Measurements from ENCODE around the gene MTFP1.
A peak's percentile ranks its signal among the peaks of the same experiment; 100 is the strongest.

Gene MTFP1

DNA sequence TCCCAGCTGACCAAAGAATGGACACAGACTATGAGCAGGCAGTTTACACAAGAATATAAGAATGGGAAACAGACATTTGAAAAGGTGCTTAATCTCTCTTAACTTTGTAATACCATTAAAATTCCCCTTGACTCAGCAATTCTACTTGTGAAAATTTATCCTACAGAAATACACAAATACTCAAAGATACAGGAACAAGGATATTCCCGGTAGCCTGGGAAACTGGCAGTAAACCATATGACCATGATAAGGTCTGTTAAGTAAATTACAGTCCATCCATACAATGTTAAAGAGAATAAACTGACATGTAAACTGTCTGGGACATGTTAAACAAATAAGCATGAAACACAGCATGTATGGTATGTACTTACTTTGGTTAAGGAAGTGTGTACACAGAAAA, 8.7 kb upstream of the MTFP1 start:
- H2AFZ ChIP-seq (ENCODE audit: low read depth, low read length) = no peak overlapping the region
- peaks cover 88% of the 10 kb centered on the region for H3K36me3 ChIP-seq (ENCODE audit: insufficient read depth, low read length)
- no peak overlapping the region for H3K4me2 ChIP-seq (ENCODE audit: insufficient read depth, low read length)
- no peak overlapping the region for H3K4me3 ChIP-seq (ENCODE audit: low read depth in 1 of 2, low read length in 2 of 2)
- DNase-seq = no peak
- H4K20me1 ChIP-seq (ENCODE audit: insufficient read depth, low read length) = 0 out of 2 replicates have a peak, but pooled peaks cover 2% of the 10 kb centered on the region
- no peak overlapping the region for H3K9ac ChIP-seq (ENCODE audit: low read depth, low read length)
- H3K27me3 ChIP-seq (ENCODE audit: insufficient read depth, low read length, poor library complexity) = no peaks in the 10 kb centered on the region
- no peak overlapping the region for H3K27ac ChIP-seq (ENCODE audit: low read length)
- TF ChIP-seq EZH2 (IDR thresholded peaks at IDR 0.05; ENCODE audit: borderline replicate concordance, low read depth, low read length, severe bottlenecking) = no peak
- TF ChIP-seq, protein P1, sequence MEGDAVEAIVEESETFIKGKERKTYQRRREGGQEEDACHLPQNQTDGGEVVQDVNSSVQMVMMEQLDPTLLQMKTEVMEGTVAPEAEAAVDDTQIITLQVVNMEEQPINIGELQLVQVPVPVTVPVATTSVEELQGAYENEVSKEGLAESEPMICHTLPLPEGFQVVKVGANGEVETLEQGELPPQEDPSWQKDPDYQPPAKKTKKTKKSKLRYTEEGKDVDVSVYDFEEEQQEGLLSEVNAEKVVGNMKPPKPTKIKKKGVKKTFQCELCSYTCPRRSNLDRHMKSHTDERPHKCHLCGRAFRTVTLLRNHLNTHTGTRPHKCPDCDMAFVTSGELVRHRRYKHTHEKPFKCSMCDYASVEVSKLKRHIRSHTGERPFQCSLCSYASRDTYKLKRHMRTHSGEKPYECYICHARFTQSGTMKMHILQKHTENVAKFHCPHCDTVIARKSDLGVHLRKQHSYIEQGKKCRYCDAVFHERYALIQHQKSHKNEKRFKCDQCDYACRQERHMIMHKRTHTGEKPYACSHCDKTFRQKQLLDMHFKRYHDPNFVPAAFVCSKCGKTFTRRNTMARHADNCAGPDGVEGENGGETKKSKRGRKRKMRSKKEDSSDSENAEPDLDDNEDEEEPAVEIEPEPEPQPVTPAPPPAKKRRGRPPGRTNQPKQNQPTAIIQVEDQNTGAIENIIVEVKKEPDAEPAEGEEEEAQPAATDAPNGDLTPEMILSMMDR (IDR thresholded peaks at IDR 0.05; ENCODE audit: borderline replicate concordance, extremely low read depth, low read length, poor library complexity, severe bottlenecking) = no peak
- no peaks in the 10 kb centered on the region for H3K9me3 ChIP-seq (ENCODE audit: insufficient read depth, low read length, severe bottlenecking)
- no peak for ATAC-seq (ENCODE audit: insufficient read depth, low read depth)
- H3K79me2 ChIP-seq (ENCODE audit: insufficient read depth, low read length) = no peaks in the 10 kb centered on the region
- H3K4me1 ChIP-seq (ENCODE audit: insufficient read depth, low read length) = peaks cover 6% of the 10 kb centered on the region; the same call in 1 of the 2 replicates

DNA sequence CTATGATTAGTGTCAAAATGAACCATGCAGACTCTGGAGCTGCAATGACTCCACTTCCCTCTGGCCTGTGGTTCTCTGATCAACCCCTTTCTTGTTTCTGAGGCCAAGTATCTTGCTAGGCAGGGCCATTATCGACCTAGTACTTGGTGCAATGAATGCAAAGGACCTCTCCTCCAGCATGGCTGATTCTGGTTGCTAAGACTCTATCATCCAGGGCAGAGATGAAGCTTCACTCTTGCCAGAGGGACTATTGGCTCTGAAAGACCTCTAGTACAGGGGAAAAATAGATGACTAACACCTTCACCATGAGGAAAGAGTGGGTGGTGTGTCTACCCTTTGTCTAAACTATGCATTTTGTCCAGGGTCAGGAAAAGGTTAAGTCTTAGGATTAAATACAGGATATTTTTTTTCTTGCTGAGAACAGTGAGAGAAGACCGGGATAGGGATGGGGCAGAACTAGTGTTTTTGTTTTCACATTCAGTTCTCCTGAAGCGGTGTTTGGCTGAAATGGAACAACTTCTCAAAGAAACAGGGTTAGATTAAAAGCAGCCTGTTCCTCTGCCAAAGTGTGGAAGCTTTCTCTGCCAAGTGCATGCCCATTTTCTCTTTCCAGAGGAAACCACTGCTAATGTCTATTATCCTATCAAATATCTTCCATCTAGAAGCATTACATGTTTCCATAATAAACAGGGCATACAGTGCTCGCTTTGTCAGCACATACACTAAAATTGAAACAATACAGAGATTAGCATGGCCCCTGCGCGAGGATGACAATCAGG, 5.0 kb upstream of the MTFP1 start:
- Histone ChIP-seq H3K27ac (ENCODE audit: low read length) (no peak overlapping the region; the same call in 1 of the 2 replicates), H3K9ac (ENCODE audit: low read depth, low read length) (no peak overlapping the region), H3K4me2 (ENCODE audit: insufficient read depth, low read length) (no peak overlapping the region; the same call in 1 of the 2 replicates), H3K36me3 (ENCODE audit: insufficient read depth, low read length) (peaks cover 62% of the 10 kb centered on the region), H2AFZ (ENCODE audit: low read depth, low read length) (no peak overlapping the region), H4K20me1 (ENCODE audit: insufficient read depth, low read length) (no peaks in the 10 kb centered on the region), H3K4me1 (ENCODE audit: insufficient read depth, low read length) (peaks cover 38% of the 10 kb centered on the region), H3K27me3 (ENCODE audit: insufficient read depth, low read length, poor library complexity) (no peaks in the 10 kb centered on the region), H3K4me3 (ENCODE audit: low read depth in 1 of 2, low read length in 2 of 2) (no peak overlapping the region), H3K79me2 (ENCODE audit: insufficient read depth, low read length) (peaks cover 21% of the 10 kb centered on the region), H3K9me3 (ENCODE audit: insufficient read depth, low read length, severe bottlenecking) (no peaks in the 10 kb centered on the region)
- no peak for DNase-seq
- TF ChIP-seq, protein P1 (IDR thresholded peaks at IDR 0.05; ENCODE audit: borderline replicate concordance, extremely low read depth, low read length, poor library complexity, severe bottlenecking) = no peak
- no peak for TF ChIP-seq EZH2 (IDR thresholded peaks at IDR 0.05; ENCODE audit: borderline replicate concordance, low read depth, low read length, severe bottlenecking)
- no peak for ATAC-seq (ENCODE audit: insufficient read depth, low read depth)

DNA sequence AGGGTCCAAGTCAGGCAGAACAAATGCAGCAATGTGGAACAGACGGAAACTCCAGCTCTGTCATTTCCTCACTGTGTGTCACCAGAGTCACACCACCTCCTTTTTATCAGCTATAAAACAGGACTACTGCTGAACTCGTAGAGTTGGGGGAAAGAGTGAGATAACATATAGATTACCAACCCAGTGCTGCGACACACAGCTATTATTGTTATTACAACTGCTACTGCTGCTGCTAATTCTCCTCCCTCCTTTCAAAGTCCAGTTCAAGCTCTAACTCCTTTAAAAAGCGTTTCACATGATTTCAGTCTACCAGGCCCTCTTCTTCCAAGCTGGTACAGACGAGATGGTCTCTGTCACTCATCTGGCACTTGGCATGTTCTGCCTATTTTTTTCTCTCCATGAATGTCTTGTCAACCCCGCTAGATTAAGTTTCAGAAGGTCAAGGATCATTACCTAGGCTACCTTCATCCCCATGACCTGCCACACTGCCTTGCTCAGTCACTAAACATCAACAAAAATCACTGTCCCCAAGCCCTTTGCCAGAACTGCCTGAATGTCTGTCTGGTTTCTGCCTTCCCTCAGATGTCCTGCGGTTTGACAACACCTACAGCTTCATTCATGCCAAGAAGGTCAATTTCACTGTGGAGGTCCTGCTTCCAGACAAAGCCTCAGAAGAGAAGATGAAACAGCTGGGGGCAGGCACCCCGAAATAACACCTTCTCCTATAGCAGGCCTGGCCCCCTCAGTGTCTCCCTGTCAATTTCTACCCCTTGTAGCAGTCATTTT, 3.7 kb upstream of the MTFP1 start:
- Histone ChIP-seq H3K27me3 (ENCODE audit: insufficient read depth, low read length, poor library complexity) (no peaks in the 10 kb centered on the region), H2AFZ (ENCODE audit: low read depth, low read length) (no peak overlapping the region), H4K20me1 (ENCODE audit: insufficient read depth, low read length) (peaks cover 4% of the 10 kb centered on the region; the same call in 1 of the 2 replicates), H3K4me3 (ENCODE audit: low read depth in 1 of 2, low read length in 2 of 2) (peak overlapping the region in 1 of 2 experiments; percentile 91; a peak in 2 of 4 replicates), H3K27ac (ENCODE audit: low read length) (peak overlapping the region; percentile 92), H3K9me3 (ENCODE audit: insufficient read depth, low read length, severe bottlenecking) (no peaks in the 10 kb centered on the region), H3K9ac (ENCODE audit: low read depth, low read length) (peak overlapping the region; percentile 94), H3K4me1 (ENCODE audit: insufficient read depth, low read length) (peaks cover 51% of the 10 kb centered on the region), H3K79me2 (ENCODE audit: insufficient read depth, low read length) (peaks cover 35% of the 10 kb centered on the region), H3K4me2 (ENCODE audit: insufficient read depth, low read length) (peak overlapping the region; percentile 99), H3K36me3 (ENCODE audit: insufficient read depth, low read length) (peaks cover 53% of the 10 kb centered on the region)
- ATAC-seq (ENCODE audit: insufficient read depth, low read depth) = no peak
- no peak for DNase-seq
- TF ChIP-seq EZH2 (IDR thresholded peaks at IDR 0.05; ENCODE audit: borderline replicate concordance, low read depth, low read length, severe bottlenecking) = no peak
- TF ChIP-seq, protein P1 (IDR thresholded peaks at IDR 0.05; ENCODE audit: borderline replicate concordance, extremely low read depth, low read length, poor library complexity, severe bottlenecking) = no peak

Measured in DND-41 (cell line).